ENCODE results near the gene AP1S1.
"Not testable (repeated sequence)": the region's sequence is repeated elsewhere in the genome, so short reads cannot be mapped to it uniquely, and the experiment has no call there.

AP1S1 gene

GRCh38 chr7:101201695-101202602 lies 47.7 kb downstream of the AP1S1 start:
- no peak for DNase-seq

GRCh38 chr7:101202603-101202918 lies 48.3 kb downstream of the AP1S1 start:
- no peak for DNase-seq

GRCh38 chr7:101203740-101204738 lies 49.8 kb downstream of the AP1S1 start:
- DNase-seq, result not testable (repeated sequence)

GRCh38 chr7:101205901-101206664 lies 51.8 kb downstream of the AP1S1 start:
- DNase-seq, result no peak

GRCh38 chr7:101206665-101207042 lies 52.4 kb downstream of the AP1S1 start:
- DNase-seq, result no peak

- DNase-seq, result no peak
Observed at GRCh38 chr7:101207459-101207858, 53.2 kb downstream of the AP1S1 start.

GRCh38 chr7:101208794-101209193 lies 54.5 kb downstream of the AP1S1 start:
- no peak for DNase-seq

GRCh38 chr7:101210143-101210542 lies 55.9 kb downstream of the AP1S1 start:
- DNase-seq, result no peak

Data from DMS79 treated with DMSO at 0.1 percent for 48 hours (cell line).